ENCODE data around the gene MOB2. TPM values are rescaled to one million over a fixed set of nuclear protein-coding genes. Genes with fewer than 3 reads are reported as not detected.

MOB2 gene
- polyA plus RNA-seq, 3 donors, result 22.1 to 44.1 (median 22.5) TPM

DNA sequence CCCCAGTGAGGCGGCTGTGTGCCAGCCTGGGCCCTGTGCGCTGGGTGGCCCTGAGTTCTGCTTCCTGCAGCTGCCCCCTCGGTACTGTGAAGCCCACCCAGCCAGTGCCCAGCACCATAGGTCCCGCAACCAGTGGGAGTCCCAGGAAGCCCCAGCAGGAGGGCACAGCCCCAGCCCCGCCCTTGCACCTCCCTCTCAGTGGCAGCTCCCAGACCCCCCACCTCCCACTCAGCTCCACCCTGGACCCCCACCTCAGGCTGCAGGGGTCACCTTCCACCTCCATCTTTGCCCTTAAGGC, 30.9 kb downstream of the MOB2 start:
- H3K27ac ChIP-seq (ENCODE audit: low read depth in 1 of 2, low read length in 2 of 2), result no peak overlapping the region
- no peak overlapping the region for H3K4me3 ChIP-seq (replicated peaks in 1 of 3; ENCODE audit: low read depth in 2 of 3, low read length in 3 of 3)
- no peaks in the 10 kb centered on the region for H3K9me3 ChIP-seq (replicated peaks in 1 of 2; ENCODE audit: control insufficient read depth in 1 of 2, insufficient read depth in 1 of 2, low read length in 2 of 2)
- DNase-seq, result no peak
- no peak overlapping the region for H3K4me2 ChIP-seq (replicated peaks; ENCODE audit: extremely low read depth, low read length, poor library complexity, severe bottlenecking)
- H3K9ac ChIP-seq (ENCODE audit: insufficient read depth, low read length, poor library complexity, severe bottlenecking), result no peak overlapping the region
- no peaks in the 10 kb centered on the region for H4K20me1 ChIP-seq (ENCODE audit: insufficient read depth, low read length)
- WGBS (ENCODE audit: insufficient coverage), result 74% methylated on average over 5 of the region's 5 CpGs
- no peak overlapping the region for H3K27ac Mint-ChIP-seq
- H3K36me3 Mint-ChIP-seq, result no peaks in the 10 kb centered on the region
- no peaks in the 10 kb centered on the region for H3K4me1 ChIP-seq (ENCODE audit: control insufficient read depth in 1 of 2, insufficient read depth in 2 of 2, low read length in 2 of 2)
- no peaks in the 10 kb centered on the region for H3K36me3 ChIP-seq (replicated peaks in 1 of 2; ENCODE audit: control insufficient read depth in 1 of 2, insufficient read depth in 2 of 2, low read length in 2 of 2)
- intact Hi-C loops (cut with micrococcal nuclease), result no loop called here
- no peak overlapping the region for H3K4me3 Mint-ChIP-seq
- TF ChIP-seq, protein P1, sequence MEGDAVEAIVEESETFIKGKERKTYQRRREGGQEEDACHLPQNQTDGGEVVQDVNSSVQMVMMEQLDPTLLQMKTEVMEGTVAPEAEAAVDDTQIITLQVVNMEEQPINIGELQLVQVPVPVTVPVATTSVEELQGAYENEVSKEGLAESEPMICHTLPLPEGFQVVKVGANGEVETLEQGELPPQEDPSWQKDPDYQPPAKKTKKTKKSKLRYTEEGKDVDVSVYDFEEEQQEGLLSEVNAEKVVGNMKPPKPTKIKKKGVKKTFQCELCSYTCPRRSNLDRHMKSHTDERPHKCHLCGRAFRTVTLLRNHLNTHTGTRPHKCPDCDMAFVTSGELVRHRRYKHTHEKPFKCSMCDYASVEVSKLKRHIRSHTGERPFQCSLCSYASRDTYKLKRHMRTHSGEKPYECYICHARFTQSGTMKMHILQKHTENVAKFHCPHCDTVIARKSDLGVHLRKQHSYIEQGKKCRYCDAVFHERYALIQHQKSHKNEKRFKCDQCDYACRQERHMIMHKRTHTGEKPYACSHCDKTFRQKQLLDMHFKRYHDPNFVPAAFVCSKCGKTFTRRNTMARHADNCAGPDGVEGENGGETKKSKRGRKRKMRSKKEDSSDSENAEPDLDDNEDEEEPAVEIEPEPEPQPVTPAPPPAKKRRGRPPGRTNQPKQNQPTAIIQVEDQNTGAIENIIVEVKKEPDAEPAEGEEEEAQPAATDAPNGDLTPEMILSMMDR (IDR thresholded peaks at IDR 0.05), result no peak
- H2AFZ ChIP-seq (ENCODE audit: insufficient read depth, low read depth, low read length, poor library complexity, severe bottlenecking), result no peak overlapping the region
- peaks cover 3 to 6% (median 4%) of the 10 kb centered on the region in 3 donors for H3K27me3 Mint-ChIP-seq (ENCODE audit: low read depth in 3 of 3)
- no peaks in the 10 kb centered on the region for H3K27me3 ChIP-seq (ENCODE audit: control insufficient read depth in 2 of 2, insufficient read depth in 2 of 2, low read length in 2 of 2)
- peaks cover 0 to 1% (median 0%) of the 10 kb centered on the region in 7 donors for H3K9me3 Mint-ChIP-seq
- no peaks in the 10 kb centered on the region for H3K4me1 Mint-ChIP-seq
- no peaks in the 10 kb centered on the region for H3K79me2 ChIP-seq (ENCODE audit: insufficient read depth, low read length)

GRCh38 chr11:1455032-1455762, 31.4 kb downstream of the MOB2 start:
- Histone ChIP-seq H3K9me3 (replicated peaks in 1 of 2; ENCODE audit: control insufficient read depth in 1 of 2, insufficient read depth in 1 of 2, low read length in 2 of 2) (no peaks in the 10 kb centered on the region), H3K9ac (ENCODE audit: insufficient read depth, low read length, poor library complexity, severe bottlenecking) (no peak overlapping the region), H3K4me2 (replicated peaks; ENCODE audit: extremely low read depth, low read length, poor library complexity, severe bottlenecking) (no peak overlapping the region), H3K27me3 (ENCODE audit: control insufficient read depth in 2 of 2, insufficient read depth in 2 of 2, low read length in 2 of 2) (no peaks in the 10 kb centered on the region), H4K20me1 (ENCODE audit: insufficient read depth, low read length) (no peaks in the 10 kb centered on the region), H2AFZ (ENCODE audit: insufficient read depth, low read depth, low read length, poor library complexity, severe bottlenecking) (no peak overlapping the region), H3K27ac (ENCODE audit: low read depth in 1 of 2, low read length in 2 of 2) (no peak overlapping the region), H3K4me3 (replicated peaks in 1 of 3; ENCODE audit: low read depth in 2 of 3, low read length in 3 of 3) (no peak overlapping the region), H3K36me3 (replicated peaks in 1 of 2; ENCODE audit: control insufficient read depth in 1 of 2, insufficient read depth in 2 of 2, low read length in 2 of 2) (no peaks in the 10 kb centered on the region), H3K4me1 (ENCODE audit: control insufficient read depth in 1 of 2, insufficient read depth in 2 of 2, low read length in 2 of 2) (no peaks in the 10 kb centered on the region), H3K79me2 (ENCODE audit: insufficient read depth, low read length) (no peaks in the 10 kb centered on the region)
- intact Hi-C loops (cut with micrococcal nuclease), result no loop called here
- peaks cover 0 to 1% (median 0%) of the 10 kb centered on the region in 7 donors for H3K9me3 Mint-ChIP-seq
- H3K27me3 Mint-ChIP-seq (ENCODE audit: low read depth in 3 of 3), result peaks cover 3 to 6% (median 4%) of the 10 kb centered on the region in 3 donors
- 69% methylated on average over 14 of the region's 24 CpGs for WGBS (ENCODE audit: insufficient coverage)
- no peaks in the 10 kb centered on the region for H3K4me1 Mint-ChIP-seq
- H3K4me3 Mint-ChIP-seq, result no peak overlapping the region
- TF ChIP-seq, protein P1 (IDR thresholded peaks at IDR 0.05), result no peak
- no peak for DNase-seq
- H3K36me3 Mint-ChIP-seq, result no peaks in the 10 kb centered on the region
- H3K27ac Mint-ChIP-seq, result no peak overlapping the region

All from CD14-positive monocyte (primary cell).